Cardiac septum (tissue), 1 donor: Measurements from ENCODE around the gene RPL35A. TPM values are rescaled to one million over a fixed set of nuclear protein-coding genes. Genes with fewer than 3 reads are reported as not detected.
"Not testable (repeated sequence)": the region's sequence is repeated elsewhere in the genome, so short reads cannot be mapped to it uniquely, and the experiment has no call there.

Source experiments
- DNase-seq: peaks from one replicate; pipeline ENCODE4 v3.0.0-alpha.2; 2020; ENCODE audit warnings: low spot score
- intact Hi-C: fragments of 100-400 bp; cut with DNase I; formaldehyde crosslinking; loops from one replicate; pipeline ENCODE4 v1.14.0; 2022
- total RNA-seq: library from RNA; stranded (reverse); fragmentation: NEBNext Ultra II Directional; extraction: Animal tissue kit (Norgen Biotek cat#: 25700); gene quantifications from one replicate; pipeline ENCODE4 v1.2.1, GENCODE V29; 2021
- donor health status: DM: no; HTN: no; CAD: no.

The RPL35A gene
- total RNA-seq, 1 donor from 2014 or later: 563 TPM

DNA sequence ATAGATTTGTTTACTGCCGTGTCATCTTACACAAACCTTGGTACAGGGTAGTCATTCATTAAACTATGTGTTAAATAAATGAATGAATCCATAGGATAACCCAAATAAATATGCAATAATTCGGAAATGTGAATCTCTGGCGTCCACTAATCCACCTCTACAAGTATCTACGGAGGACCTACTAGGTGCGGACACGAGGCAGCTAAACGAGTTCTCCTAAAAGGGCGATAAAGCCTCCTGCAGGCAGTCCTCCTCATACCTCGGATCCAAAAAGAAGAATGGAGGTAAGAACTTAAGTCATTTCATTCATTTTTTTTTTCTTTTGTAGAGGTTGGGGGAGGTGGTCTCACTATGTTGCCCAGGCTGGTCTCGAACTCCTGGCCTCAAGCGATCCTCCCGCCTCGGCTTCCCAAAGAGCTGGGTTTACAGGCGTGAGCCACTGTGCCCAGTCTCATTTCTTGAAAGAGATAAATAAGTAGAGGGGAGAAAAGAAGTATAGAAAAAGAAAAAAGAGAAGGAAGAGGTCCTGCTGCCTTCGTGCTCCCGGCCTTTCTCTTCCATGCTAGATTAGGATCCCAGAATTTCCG lies 706 bp upstream of the RPL35A start:
- intact Hi-C loops: loop anchor here (2.0 kb wide), 1 partner anchor 42 kb away; no protein-coding TSS in a partner anchor

DNA sequence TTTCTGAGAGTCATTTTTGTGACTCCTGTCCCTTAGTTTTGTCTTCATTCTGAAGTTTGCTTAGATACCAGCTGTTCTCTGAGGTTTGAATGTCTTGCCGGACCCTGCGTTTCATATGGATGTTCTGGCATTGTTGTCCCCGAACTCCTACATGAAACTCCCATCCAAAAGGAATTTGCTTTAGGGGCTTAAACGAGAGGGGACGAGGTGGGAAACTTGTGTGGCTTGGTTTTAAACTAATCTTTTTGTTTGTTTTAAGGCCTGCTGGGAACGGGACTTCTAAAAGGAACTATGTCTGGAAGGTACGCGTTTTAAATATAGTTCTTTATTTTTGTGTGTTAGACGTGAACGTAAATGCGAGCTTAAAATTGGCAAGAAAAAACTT lies 679 bp downstream of the RPL35A start:
- intact Hi-C loops: no loop called here

More for the DNA sequence above, 706 bp upstream of the RPL35A start:
- no peak for DNase-seq

DNA sequence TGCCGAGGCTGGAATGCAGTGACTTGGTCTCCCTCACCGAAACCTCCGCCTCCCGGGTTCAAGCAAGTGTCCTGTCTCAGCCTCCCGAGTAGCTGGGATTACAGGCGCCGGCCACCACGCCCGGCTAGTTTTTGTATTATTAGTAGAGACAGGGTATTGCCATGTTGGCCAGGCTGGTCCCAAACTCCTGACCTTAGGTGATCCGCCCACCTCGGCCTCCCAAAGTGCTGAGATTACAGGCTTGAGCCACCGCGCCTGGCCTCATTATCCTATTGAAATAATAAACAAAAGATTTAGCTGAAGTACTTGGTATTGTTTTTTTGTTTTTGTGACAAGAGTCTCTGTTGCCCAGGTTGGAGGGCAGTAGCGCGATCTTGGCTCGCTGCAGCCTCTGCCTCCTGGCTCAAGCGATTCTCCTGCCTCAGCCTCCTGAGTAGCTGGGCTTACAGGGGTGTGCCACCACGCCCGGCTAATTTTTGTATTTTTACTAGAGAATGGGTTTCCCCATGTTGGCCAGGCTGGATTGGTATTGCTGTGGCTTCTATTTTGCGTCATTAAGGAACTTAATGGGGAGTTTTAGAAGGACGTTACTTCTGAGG lies 1.5 kb downstream of the RPL35A start:
- intact Hi-C loops: no loop called here
- DNase-seq: no peak

More for the DNA sequence above, 679 bp downstream of the RPL35A start:
- DNase-seq: no peak

DNA sequence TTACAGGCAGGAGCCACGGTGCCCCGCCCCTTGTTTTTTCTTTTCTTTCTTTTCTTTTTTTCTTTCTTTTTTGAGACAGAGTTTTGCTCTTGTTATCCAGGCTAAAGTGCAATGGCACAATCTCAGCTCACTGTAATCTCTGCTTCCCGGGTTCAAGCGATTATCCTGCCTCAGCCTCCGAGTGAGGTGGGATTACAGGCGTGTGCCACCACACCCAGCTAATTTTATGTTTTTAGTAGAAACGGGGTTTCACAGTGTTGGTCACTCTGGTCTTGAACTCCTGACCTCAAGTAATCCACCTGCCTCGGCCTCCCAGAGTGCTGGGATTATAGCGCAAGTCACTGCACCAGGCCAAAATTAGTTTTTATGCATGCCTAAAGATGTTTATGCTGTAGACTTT lies 2.5 kb downstream of the RPL35A start:
- DNase-seq: no peak
- intact Hi-C loops: no loop called here

DNA sequence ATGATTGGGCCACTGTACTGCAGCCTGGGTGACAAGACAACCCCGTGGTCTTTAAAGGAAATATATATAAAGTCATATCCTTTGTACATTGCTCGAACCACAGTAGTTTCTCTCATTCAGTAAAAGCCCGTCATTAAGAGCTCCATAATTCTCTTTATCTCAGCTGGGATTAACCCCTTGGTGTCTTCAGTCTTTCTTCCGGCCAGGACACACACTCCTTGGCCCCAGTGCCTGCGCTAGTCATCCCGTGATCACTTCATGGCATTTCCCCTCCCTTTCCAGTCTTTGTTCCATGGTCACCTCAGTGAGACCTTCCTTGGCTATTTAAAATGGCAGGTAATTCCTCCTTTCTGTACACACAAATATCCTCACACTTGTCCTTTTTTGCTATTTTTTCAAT lies 3.3 kb downstream of the RPL35A start:
- intact Hi-C loops: no loop called here
- DNase-seq: no peak

DNA sequence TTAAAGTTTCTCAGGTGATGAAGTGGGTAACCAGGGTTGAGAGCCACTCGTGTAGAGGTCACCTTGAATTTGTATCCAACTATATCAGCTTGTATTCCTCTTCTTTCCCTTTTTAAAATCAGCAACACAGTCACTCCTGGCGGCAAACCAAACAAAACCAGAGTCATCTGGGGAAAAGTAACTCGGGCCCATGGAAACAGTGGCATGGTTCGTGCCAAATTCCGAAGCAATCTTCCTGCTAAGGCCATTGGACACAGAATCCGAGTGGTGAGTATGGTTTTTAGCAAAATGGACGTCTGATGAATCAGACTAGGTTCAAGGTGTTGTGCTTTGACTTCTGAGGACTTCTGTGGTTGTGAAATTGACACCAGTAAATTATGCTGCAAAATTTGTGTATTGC lies 3.9 kb downstream of the RPL35A start:
- no peak for DNase-seq
- intact Hi-C loops: no loop called here

DNA sequence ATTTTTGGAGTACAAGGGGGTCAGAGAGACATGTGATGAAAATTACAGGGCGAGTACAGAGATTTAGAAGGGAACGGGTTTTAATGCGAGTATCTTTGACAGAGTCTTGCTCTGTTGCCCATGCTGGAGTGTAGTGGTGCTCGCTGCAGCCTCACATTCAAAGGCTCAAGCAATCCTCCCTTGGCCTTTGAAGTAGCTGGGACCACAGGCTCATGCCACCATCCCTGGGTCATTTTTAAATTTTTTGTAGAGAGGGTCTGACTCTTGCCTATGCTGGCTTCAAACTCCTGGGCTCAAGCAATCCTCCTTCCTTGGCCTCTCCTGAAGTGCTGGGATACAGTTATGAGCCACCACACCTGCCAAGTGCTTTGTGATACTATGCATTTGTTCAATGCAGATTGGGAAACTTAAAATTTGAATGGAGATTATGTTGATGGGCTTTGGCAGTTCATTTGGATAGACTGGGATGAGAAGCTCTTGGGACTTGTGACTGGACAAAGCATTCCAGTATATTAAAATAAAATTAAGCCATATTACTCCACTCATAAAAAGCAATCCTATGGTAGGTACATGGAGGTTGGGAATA lies 6.0 kb downstream of the RPL35A start:
- no peak for DNase-seq
- intact Hi-C loops: no loop called here

DNA sequence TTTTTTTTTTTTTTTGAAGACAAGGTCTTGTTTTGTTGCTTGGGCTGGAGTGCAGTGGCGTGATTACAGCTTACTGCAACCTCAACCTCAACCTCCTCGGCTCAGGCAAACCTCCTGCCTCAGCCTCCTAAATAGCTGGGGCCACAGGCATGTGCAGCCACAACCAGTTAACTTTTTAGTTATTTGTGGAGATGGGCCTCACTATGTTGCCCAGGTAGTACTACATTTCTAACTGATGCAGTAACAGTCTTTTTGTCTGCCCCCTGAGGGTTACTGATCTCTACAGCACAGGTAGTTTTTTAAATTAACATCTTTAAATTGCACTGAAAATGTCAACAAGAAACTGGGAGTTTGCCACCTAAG lies 6.6 kb downstream of the RPL35A start:
- intact Hi-C loops: no loop called here
- no peak for DNase-seq

DNA sequence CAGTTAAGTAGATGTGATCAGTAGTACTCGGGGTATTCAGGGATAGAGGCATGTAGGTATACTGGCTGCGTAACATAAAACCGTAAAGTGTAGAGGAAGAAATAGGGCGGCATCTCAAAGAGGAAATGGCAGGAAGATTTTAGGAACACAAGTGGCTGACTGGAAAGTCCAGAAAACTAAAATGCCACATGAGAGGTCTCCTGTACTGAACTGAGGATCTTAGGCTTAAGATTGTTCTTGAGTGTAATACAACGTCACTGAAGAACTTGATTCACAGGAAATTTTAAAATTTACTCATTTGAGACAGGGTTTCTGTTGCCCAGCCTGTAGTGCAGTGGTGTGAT lies 7.8 kb downstream of the RPL35A start:
- intact Hi-C loops: no loop called here
- DNase-seq: no peak

DNA sequence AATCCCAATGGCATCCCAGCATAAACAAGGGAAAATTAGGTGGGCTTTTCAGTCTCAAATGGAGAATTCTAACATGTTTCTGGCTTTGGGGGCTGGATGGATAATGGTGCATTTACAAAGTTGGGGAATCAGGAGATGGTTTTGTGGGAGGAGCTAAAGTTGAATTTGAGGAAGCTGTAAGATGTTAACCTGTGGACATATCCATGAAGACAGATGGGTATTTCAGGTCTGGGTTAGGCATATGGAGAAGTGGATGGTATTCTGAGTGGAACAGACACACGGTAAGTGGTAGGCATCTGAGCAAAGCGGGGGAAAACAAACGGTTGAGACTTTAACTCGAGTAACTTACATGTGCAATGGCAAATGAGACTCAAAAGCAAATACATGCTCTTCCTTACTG lies 8.4 kb downstream of the RPL35A start:
- intact Hi-C loops: no loop called here
- no peak for DNase-seq

DNA sequence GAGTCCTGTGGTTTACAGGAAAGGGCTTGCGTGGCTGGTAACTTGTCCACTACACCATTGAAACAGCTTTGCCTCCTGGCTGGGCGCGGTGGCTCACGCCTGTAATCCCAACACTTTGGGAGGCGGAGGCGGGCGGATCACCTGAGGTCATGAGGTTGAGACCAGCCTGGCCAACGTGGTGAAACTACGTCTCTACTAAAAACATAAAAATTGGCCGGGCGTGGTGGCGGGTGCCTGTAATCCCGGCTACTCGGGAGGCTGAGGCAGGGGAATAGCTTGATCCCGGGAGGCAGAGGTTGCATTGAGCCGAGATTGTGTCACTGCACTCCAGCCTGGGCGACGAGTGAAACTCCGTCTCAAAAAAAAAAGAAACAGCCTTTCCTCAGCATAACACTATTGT lies 8.9 kb downstream of the RPL35A start:
- DNase-seq, intact Hi-C loops: not testable (repeated sequence)

DNA sequence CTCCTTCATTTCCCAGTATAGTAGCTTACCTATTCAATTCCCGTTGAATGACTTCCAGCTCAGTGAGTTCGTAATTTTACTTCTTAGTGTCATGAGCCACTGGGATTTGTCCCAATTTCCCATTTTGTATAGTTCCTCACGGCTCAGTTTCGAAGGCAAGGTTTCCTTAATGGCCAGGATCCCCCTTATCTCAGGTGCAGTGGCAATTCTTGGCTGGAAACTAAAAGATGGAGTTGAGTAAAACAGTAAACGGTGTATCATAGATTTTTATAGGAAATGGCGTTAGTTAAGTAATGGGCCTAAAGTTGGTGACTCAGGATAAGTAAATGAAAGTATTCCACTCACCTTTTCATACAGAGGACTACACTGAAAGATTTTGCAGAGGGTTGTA lies 9.5 kb downstream of the RPL35A start:
- intact Hi-C loops: no loop called here
- no peak for DNase-seq

DNA sequence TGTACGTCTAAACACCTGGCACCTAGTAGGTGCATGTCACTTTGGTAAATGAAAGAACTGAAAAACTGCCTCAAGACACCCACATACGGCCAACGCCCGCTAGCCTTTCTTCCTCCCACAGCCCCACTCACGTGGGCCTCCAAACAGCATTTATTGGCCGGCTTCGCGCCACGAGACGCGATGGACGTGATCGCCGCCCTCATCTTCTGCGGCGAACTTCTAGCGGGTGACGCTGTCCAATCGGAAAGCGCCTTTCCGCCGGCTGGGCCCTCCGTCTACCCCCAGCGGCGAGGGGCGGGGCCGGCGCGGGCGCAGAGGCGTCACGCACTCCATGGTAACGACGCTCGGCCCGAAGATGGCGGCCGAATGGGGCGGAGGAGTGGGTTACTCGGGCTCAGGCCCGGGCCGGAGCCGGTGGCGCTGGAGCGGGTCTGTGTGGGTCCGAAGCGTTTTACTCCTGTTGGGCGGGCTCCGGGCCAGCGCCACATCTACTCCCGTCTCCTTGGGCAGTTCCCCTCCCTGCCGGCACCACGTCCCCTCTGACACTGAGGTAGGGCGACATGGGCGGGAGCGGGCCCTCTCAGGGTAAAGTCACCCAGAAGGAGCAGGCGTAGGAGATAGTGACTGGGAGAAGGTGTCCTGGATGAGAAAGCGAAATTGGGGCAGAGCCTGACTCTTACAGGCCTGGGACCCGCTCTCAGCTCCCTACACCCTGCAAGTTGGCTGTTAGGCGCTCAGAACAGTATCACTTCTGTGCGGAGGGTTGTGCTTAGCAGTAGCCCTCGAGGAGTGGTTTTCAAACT lies 10.1 kb downstream of the RPL35A start, which contains the start of gene LMLN:
Gene LMLN, plus strand, starts transcription at position 327 of the 803 bp plus-strand sequence. Its CDS starts 29 bp downstream, at position 356.
- DNase-seq: peak; percentile 98
- intact Hi-C loops: no loop called here

DNA sequence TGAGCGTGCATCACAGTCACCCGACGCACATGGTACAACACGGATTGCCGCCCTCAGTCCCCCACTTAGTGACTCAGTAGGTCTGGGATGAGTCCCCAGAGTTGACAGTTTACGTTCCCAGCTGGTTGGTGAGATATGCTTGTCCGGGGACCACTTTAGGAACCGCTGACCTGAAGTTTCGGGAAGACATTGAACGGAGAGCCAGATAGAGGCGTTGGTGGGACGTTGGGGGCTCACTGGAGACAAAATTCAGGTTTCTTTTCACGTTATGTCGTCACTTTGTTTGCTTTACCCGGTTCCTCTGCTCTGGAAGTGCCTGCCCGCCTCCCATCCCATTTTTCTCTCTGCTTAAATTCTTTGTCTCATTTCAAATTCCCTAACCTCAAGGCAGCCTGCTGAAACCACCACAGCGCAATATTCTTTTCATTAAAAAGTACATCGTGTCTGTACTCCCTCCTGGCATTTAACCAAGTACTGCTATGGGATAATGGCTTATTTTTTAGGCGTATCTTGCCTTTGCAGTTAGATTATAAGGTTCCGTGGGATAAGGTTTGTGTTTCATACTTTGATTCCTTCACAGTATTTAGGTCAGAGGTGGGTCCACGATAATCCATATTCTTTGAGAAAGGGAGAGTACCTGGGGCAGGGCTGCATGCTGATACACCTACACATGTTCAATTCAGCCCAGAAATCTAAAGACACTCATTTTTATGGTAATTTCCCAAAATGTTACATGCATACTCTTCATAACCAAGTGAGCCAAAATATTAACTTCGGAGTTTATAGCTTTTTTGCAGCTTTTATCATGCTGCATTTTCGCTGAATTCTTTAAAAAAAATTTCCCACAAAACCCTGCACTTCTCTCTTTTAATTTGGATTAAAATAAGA lies 10.9 kb downstream of the RPL35A start:
- no peak for DNase-seq
- intact Hi-C loops: no loop called here

DNA sequence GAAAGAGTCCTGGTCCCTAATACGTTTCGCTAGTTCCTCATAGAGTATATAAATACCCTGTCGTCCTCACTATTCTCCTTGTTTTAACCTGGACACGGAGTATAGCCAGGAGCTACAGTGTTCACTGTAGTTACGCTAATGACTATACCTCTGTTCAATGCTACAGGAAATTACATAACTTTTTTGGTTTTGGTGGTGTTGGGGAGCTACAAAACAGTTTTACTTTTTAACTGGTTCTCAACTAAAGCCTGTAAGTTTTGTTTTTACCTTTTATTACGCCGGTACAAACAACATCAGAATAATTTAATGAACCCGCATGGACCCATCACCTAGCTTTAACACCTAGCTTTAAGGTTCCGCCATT lies 11.6 kb downstream of the RPL35A start:
- intact Hi-C loops: no loop called here
- no peak for DNase-seq

DNA sequence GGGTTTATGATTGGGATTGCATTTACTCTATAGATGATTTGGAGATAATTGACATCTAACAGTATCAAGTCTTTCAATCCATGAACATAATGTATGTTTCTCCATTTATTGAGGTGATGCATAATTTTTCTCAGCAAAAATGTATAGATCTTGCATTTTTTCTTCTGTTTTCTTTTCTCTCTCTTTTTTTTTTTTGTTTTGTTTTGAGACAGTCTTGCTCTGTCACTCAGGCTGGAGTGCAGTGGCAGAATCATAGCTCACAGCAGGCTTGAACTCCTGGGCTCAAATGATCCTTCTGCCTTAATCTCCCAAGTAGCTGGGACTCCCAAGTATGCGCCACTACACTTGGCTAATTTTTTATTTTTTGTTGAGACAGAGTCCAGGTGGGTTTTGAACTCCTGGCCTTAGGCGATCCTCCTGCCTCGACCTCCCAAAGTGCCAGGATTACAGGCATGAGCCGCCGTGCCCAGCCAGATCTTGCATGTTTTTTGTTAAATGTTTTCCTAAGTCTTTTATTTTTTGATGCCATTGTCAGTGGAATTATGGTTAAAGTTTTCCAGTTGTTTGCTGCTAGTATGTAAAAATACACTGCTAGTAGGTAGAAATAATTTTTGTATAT lies 13.1 kb downstream of the RPL35A start:
- intact Hi-C loops: no loop called here

DNA sequence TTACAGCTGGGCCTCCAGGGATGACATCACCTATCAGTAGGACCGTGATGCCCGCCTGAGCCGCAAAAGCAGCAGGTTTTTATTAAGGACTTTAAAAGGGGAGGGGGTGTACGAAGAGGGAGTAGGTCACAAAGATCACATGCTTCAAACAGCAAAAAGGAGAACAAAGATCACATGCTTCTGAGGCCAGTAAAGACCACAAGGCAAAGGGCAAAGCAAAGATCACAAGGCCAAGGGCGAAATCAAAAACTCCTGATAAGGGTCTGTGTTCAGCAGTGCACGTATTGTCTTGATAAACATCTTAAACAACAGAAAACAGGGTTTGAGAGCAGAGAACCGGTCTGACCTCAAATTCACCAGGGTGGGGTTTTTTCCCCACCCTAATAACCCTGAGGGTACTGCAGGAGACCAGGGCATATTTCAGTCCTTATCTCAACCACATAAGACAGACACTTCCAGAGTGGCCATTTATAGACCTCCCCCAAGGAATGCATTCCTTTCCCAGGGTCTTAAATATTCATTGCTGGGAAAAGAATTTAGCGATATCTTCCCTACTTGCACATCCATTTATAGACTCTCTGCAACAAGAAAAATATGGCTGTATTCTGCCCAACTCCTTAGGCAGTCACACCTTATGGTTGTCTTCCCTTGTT lies 17.5 kb downstream of the RPL35A start:
- intact Hi-C loops, DNase-seq: not testable (repeated sequence)

More for the DNA sequence above, 13.1 kb downstream of the RPL35A start:
- DNase-seq: no peak

DNA sequence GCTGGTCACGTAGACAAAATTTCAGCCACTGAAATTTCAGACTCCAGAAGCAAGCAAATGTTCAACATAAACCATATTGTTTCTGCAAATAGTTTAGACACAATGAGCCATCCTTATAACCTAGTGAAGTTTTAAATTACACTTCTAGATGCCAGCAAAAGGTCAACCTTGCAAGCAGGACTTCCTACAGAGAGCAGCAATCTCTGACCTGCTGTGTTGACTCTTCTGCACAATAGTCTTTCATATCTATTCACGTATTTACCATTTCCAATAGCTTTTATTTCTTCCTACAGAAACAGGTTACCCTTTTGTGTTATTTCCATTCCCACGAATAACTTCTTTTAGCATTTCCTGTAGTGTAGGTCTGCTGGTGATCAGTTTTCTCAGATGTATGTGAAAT lies 20.6 kb downstream of the RPL35A start:
- intact Hi-C loops: no loop called here
- no peak for DNase-seq

DNA sequence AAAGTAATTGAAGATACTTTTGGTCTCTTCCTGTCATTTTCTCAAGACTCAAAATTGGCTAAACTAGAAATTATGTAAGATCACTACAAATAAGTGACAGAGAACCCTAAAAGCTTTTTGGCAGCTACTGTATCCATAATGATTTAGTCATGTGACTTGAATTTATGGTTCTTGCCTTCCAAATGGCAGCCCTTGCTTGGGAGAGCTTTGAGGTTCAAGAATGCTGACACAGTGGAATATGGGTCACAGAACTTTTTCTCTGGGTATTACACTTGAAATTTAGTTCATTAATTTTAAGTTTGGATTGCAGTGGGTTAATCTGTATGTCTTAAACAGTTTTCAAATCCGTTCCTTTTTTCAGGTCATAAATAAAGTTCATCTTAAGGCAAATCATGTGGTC lies 24.0 kb downstream of the RPL35A start:
- no peak for DNase-seq
- intact Hi-C loops: no loop called here
